Mesenteric fat pad (tissue), 1 donor: ENCODE data around the gene CACNB2. TPM values are rescaled to one million over a fixed set of nuclear protein-coding genes. Genes with fewer than 3 reads are reported as not detected.

Source experiments
- DNase-seq: peaks from one replicate; pipeline ENCODE4 v3.0.0-alpha.2; 2020; ENCODE audit warnings: low spot score
- long read RNA-seq: library from polyadenylated mRNA; unstranded; transcript quantifications from one replicate; pipeline ENCODE4 v2.0.0, GENCODE V29; 2020
- total RNA-seq: library from RNA; stranded (reverse); fragmentation: NEBNext Ultra II Directional; extraction: Animal tissue kit (Norgen Biotek cat#: 25700); gene quantifications from one replicate; pipeline ENCODE4 v1.2.1, GENCODE V29; 2021
- donor health status: DM: yes; HTN: yes; CAD: no.

The CACNB2 gene
- 0.19 TPM for total RNA-seq
- long read RNA-seq, partial matches to known transcripts: 0 of 6 reads
- long read RNA-seq, other reads (novel, unspliced or antisense): 6 of 6 reads

GRCh38 chr10:18140149-18140956, at the start of gene CACNB2:
CACNB2 (plus strand) TSS chr10:18140424.
- no peak for DNase-seq

GRCh38 chr10:18094332-18094731, 45.9 kb upstream of the CACNB2 start:
- DNase-seq: no peak

- DNase-seq: no peak
Observed at GRCh38 chr10:18094793-18095192, 45.4 kb upstream of the CACNB2 start.

GRCh38 chr10:18097524-18097923, 42.7 kb upstream of the CACNB2 start:
- DNase-seq: no peak

- DNase-seq: no peak
Observed at GRCh38 chr10:18098201-18098600, 42.0 kb upstream of the CACNB2 start.

GRCh38 chr10:18099415-18099814, 40.8 kb upstream of the CACNB2 start:
- DNase-seq: no peak

- no peak for DNase-seq
Observed at GRCh38 chr10:18100669-18101068, 39.6 kb upstream of the CACNB2 start.

- no peak for DNase-seq
Observed at GRCh38 chr10:18102404-18102803, 37.8 kb upstream of the CACNB2 start.

- DNase-seq: no peak
Observed at GRCh38 chr10:18104223-18104872, 35.9 kb upstream of the CACNB2 start.

- no peak for DNase-seq
Observed at GRCh38 chr10:18109341-18109870, 30.8 kb upstream of the CACNB2 start.

- no peak for DNase-seq
Observed at GRCh38 chr10:18113881-18114280, 26.3 kb upstream of the CACNB2 start.

GRCh38 chr10:18117276-18117675, 22.9 kb upstream of the CACNB2 start:
- no peak for DNase-seq

GRCh38 chr10:18122753-18123152, 17.5 kb upstream of the CACNB2 start:
- no peak for DNase-seq

GRCh38 chr10:18133046-18133445, 7.2 kb upstream of the CACNB2 start:
- no peak for DNase-seq

GRCh38 chr10:18134509-18134908, 5.7 kb upstream of the CACNB2 start:
- no peak for DNase-seq

- no peak for DNase-seq
Observed at GRCh38 chr10:18134921-18135320, 5.3 kb upstream of the CACNB2 start.

- no peak for DNase-seq
Observed at GRCh38 chr10:18136073-18136791, 4.0 kb upstream of the CACNB2 start.

- DNase-seq: no peak
Observed at GRCh38 chr10:18137111-18137510, 3.1 kb upstream of the CACNB2 start.

GRCh38 chr10:18140957-18141845, 977 bp downstream of the CACNB2 start:
- no peak for DNase-seq

GRCh38 chr10:18142151-18142550, 1.9 kb downstream of the CACNB2 start:
- DNase-seq: no peak

GRCh38 chr10:18144396-18144795, 4.2 kb downstream of the CACNB2 start:
- DNase-seq: no peak
